NCI-H2227 (cell line): ENCODE measurements around the gene MIXL1.
"Not testable (repeated sequence)": the region's sequence is repeated elsewhere in the genome, so short reads cannot be mapped to it uniquely, and the experiment has no call there.

ENCODE experiments used
- DNase-seq: peaks from one replicate; lab custom pipeline; 2025; ENCODE audit not compliant: unreplicated experiment; lab: John Stamatoyannopoulos, UW

Gene MIXL1

GRCh38 chr1:226212545-226212944, 10.9 kb upstream of the MIXL1 start:
- DNase-seq = no peak

DNA sequence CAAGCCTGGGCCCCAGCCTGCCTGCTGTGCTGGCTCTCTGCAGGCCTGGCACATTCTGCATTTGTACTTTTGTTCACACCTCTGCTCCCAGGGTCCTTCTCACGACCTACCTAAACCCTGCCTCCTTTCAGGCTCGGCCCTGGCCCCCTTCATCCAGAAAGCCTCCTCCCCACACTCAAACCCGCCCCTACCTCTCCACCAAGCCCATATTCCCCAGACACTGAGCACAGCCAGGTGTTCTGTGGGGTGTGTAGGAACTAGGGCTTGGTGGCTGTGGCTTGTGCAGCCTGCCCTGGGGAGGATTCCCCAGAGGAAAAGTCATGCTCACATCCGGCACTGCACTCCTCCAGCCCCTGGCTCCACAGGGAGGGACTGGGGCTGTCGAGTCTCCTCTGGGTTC, 8.2 kb upstream of the MIXL1 start:
- no peak for DNase-seq

DNA sequence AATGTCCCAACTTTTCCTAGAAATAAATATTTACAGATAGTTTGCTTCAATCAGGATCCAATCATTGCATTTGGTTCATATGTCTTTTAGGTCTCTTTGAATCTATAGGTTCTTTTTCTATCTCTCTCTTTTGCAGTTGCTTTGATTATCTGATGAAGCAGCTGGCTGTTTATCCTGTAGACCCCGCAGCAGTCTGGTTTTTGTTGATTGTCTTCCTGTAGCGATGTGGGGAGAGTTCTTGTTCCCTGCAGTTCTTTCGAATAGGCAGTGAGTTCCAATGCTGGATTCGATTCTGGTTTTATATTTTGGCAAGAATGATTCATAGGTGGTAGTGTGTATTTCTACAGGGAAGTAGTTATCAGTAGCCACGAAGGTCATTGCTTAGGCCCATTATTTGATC, 7.4 kb upstream of the MIXL1 start:
- no peak for DNase-seq

GRCh38 chr1:226217273-226217672, 6.2 kb upstream of the MIXL1 start:
- DNase-seq = no peak

GRCh38 chr1:226220473-226221189, 2.8 kb upstream of the MIXL1 start:
- no peak for DNase-seq

- no peak for DNase-seq
Measured at GRCh38 chr1:226222686-226223085, 778 bp upstream of the MIXL1 start.

DNA sequence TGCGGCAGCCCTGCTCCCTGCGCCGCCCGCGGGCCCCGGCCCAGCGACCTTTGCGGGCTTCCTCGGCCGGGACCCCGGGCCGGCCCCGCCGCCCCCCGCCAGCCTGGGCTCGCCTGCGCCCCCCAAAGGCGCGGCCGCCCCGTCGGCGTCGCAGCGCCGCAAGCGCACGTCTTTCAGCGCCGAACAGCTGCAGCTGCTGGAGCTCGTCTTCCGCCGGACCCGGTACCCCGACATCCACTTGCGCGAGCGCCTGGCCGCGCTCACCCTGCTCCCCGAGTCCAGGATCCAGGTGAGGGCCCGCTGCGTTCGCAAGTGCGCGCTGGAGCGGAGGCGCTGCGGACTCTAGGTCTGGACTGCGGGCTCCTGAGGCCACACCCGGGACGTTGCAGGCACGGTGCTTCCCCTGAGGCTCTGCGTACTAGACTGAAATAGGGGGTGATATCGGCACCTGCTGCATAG, 351 bp downstream of the MIXL1 start:
- DNase-seq = peak; percentile 62

- no peak for DNase-seq
Measured at GRCh38 chr1:226226601-226227000, 3.1 kb downstream of the MIXL1 start.

GRCh38 chr1:226233293-226233692, 9.8 kb downstream of the MIXL1 start:
- no peak for DNase-seq

DNA sequence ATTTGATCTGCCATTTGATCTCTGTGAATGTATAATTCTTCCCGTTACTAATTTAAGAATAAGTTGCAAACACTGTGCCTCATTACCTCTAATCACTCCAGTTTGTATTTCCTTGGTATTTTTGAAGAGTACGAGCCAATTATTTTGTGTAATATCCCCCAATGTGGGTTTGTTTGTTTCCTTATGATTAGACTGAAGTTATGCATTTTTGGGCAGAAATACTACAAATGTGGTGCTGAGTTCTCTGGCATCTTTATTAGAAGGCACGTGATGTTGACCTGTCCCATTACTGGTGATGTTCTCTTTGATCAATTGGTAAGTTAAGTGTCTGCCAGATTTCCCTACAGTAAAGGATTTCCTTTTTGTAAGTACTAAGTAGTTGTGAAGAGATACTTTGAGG, 10.3 kb downstream of the MIXL1 start:
- no peak for DNase-seq

DNA sequence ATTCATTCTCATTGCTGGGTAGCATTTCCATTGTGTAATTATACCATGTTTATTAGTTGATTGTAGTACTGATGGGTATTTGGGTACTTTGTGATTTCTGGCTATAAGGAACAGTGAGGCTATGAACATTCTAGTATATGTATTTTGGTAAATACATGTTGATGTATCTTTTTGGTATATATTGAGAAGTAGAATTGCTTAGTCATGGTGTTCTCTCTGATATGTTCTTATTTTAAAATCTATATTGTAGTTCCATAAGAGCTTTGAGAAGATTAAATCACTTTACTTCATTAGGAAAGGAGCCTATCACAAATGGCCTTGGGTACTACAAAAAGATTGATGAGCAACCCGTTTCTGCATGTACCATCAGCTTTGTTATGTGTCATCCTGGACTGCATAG, 13.4 kb downstream of the MIXL1 start:
- no peak for DNase-seq

DNA sequence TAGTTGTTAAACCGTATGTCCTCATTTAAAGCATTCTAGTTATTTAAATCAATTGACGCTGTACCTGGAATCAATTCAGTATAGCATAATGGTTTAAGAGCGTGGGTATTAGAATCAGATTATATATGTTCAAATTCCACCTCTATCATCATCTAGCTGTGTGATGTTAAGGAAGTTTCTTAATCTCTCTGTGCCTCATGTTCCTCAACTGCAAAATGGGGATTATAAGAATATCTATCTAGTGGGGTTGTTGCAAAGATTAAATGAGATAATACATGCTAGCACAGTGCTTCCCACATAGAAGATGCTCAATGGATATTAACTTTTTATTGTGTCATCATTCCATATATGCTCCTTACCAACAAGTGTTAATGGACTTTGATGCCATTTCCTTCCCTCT, 16.0 kb downstream of the MIXL1 start:
- no peak for DNase-seq

DNA sequence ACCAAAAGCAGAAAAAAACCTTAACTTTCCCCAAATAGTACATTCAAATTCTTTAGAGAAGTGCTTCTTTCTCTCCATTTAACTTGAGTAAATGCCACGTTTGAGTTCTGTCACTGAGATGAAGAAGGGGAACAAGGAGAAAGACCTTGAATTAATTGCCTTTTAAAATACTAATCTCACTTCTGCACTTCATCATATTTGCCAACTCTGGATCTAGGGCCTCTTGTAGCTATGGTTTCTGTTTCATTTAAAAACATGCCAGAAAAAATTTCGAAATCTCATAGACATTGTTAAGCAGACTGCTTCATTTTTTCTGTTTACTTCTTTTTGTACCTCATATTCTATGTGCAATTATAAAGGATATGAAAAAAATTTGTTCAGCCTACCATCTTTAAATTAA, 24.6 kb downstream of the MIXL1 start:
- no peak for DNase-seq

DNA sequence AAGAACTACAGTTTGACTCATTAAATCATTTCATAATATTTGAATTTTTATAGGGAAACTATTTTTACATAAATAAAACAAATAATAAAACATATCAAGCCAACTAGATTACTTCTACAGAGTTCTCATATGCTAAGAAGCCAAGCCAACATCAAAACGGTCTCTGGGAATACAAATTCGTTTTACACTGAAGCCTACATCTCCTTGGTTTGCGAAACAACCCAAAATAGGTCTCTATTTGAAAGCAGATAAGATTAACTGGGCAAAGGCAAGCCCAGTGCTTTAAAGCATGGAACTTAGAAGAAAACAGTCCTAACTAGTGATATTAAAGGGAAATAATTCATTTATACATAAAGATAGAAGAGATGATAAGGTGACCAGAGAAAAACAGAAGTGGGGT, 25.3 kb downstream of the MIXL1 start:
- DNase-seq = no peak

DNA sequence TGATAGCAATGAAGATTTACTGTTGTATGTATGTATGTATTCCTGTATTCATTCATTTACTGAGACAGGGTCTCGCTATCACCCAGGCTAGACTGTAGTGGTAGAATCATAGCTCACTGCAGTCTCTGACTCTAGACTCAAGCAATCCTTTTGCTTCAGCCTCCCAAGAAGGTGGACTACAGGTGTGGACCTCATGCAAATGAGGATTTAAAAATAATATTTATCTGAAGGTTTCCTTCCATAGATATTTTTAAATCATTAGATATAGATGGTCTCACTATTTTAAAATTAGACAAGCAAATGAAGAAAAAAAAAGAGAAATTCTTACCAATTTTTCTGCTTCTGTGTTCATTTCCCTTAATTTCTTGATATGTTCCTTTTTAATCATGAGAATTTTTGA, 27.0 kb downstream of the MIXL1 start:
- DNase-seq = no peak

- not testable (repeated sequence) for DNase-seq
Measured at GRCh38 chr1:226252841-226253240, 29.4 kb downstream of the MIXL1 start.

DNA sequence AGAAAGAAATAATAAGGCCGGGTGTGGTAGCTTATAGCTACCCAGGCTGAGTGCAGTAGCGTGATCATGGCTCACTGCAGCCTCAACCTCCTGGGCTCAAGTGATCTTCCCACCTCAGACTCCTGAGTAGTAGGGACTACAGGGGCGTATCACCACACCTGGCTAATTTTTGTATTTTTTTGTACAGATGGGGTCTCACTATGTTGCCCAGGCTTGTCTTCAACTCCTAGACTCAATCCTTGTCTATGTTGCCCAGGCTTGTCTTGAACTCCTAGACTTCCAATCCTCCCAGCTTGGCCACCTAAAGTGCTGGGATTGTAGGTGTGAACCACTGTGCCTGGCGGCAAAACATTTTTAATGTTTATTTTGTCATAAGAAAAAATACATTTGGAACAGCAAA, 30.5 kb downstream of the MIXL1 start:
- no peak for DNase-seq

DNA sequence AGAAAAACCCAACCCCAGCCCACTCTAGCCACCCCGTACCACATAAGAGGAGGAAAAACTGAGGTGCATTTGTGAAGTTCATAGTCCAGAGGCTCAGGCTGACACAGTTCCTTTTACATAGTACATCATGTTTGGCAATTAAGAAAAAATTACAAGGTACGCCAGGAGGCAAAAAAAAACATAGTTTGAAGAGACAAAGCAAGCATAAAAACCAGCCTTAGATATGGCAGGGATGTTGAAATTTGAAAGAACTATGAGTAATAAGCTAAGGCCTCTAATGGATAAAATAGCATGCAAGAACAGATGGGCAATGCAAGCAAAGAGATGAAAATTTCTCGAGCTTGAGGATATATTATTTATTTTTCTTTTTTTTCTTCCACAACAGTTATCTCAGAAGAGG, 31.9 kb downstream of the MIXL1 start:
- no peak for DNase-seq

- DNase-seq = no peak
Measured at GRCh38 chr1:226261818-226262217, 38.4 kb downstream of the MIXL1 start.

DNA sequence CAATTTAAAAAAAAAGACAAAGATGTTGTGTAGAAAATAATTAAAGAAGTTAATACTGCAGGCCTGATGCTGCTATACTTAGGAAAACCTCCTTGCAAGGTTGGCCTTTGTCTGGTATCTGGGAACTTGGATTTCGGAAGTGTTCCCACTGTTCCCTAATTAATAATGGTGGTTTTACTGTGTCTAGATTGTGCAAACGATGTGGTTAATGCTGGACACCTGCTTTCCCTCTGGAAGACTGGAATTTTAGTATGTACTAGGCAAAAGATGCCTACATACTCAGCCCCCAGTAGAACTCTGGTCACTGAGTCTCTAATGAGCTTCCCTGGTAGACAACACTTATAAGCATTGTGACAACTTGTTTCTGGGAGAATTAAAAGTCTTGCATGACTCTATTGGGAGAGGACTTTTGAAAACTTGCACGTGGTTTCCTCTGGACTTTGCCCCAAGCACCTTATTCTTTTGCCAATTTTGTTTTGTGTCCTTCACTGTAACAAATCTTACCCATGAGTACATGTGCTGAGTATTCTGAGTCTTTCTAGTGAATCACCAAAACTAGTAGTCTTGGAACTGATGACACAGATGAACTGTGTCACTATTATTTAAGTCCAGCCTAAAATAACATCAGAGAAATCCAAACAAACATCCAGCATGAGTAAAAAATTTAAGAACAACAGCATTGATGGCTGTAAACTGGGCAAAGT, 45.1 kb downstream of the MIXL1 start:
- no peak for DNase-seq

- DNase-seq = peak; percentile 74
Measured at GRCh38 chr1:226272233-226272902, 48.9 kb downstream of the MIXL1 start.

- no peak for DNase-seq
Measured at GRCh38 chr1:226274138-226274537, 50.7 kb downstream of the MIXL1 start.
